GDM1 (cell line): Measurements from ENCODE around the gene BRD3.

Source experiments
- DNase-seq: peaks from one replicate; lab custom pipeline; 2025; lab: John Stamatoyannopoulos, UW

Gene BRD3

DNA sequence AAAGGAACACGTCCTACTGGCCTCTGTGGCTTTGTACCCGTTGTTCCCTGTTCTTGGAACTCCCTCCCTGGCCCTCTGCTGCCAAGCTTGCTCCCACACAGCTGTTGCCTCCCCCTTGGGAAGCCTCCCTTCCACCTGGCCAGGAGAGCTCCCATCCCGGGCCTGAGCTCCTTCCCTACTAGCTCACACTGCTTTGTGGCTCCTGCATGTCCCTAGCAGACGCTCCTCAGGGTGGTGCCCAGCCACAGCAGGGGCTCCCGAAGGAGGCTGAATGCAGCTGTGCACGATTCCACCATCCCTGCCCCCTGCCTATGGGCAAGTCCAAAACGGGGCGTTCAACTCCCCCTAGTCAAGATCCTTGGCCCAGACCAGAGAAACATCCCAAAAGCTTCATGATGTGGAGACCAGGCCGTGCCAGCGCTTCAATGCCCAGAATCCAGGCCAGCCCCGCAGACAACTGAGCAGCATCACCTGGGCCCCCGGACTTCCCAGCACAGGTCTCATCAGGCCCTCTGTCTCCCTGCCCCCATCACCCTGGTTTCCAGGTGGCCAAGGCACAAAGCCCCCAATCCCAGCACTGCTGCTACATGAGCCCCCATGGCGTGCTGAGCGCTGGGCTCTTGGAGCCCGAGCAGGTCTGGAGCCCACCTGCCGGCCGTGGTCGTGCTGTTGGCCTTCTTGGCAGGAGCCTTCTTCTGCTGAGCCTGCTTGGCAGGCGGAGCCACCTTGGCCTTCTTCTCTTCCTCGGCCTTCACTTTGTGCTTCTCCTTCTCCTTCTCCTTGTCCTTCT lies 28.2 kb downstream of the BRD3 start:
- DNase-seq = no peak

DNA sequence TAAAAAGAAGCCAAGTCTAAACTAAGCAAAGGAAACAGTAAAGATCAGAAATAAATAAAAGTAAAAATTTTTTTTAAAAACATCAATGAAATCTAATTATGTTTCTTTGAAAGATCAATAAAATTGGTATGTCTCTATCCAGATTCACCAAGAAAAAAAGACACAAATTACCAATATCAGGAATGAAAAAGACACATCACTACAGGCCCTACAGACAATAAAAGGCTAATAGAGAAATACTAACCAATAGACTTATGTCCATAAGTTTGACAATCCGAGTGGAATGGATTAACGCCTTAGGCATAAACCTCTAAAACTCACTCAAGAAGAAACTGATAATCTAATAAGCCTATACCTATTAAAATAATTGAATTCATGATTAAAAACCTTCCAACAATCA lies 30.2 kb downstream of the BRD3 start:
- DNase-seq = no peak

DNA sequence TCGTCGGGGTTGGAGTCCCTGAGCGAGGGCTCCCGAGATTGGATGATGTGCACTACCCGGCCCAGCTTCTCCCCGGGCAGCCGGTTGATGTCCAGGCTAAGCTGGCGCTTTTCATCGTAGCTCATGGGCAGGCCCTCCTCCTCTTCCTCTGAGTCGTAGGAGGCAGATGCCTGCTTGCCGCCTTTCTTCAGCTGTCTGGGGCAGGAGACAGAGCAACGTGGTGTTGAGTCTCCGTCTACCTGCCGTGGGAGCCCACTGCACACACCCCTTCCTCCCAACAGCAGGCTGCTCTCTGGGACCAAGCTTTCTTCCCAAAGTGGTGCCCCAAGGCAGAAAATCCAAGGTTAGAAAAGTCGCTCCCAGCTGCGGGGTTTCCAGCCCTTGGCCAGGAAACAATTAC lies 31.7 kb downstream of the BRD3 start:
- DNase-seq = no peak

GRCh38 chr9:134035041-134036039 lies 32.5 kb downstream of the BRD3 start:
- no peak for DNase-seq

DNA sequence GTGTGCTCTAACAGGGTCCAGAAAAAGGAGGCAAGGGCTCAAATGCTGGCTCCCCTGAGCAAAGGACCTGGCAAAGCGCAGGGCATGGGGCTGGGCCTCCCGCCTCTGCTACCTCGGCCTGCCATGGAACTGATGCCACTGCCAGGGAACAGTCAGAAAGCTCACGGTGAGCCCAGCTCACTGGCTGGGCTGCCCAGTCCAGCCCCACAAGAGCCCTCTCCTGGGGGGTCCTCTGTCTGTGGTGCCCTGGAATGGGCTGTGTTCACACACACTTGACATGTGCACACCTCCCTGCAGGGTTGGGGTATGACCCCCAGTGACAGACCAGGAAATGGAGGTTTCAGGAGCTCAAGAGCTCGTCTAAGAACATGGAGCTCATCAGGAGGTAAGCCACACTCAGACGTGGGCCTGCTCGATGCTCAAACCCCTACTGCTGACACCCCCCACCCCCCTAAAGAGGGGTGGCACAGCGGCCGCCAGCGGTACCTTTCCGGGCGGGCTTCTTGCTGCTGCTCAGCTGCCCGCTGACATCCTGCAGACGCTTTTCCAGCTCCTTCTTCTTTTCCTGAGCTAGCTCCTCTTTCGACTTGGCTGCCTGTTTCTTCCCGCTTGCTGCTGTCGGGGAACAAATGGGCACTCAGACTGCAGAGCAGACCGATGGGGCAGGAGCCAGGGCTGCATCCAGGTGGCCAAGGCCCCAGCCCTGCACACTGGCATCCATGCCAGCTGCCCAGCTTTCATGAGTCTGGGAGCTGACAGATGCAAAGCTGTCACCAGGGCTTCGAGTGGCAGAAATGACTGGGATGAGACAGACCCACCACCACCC lies 33.4 kb downstream of the BRD3 start:
- no peak for DNase-seq

GRCh38 chr9:134033516-134034214 lies 34.2 kb downstream of the BRD3 start:
- DNase-seq = no peak

- no peak for DNase-seq
Observed at GRCh38 chr9:134032456-134033222, 35.2 kb downstream of the BRD3 start.

GRCh38 chr9:134031783-134032182 lies 36.0 kb downstream of the BRD3 start:
- DNase-seq = no peak

- no peak for DNase-seq
Observed at GRCh38 chr9:134030821-134031470, 36.9 kb downstream of the BRD3 start.

DNA sequence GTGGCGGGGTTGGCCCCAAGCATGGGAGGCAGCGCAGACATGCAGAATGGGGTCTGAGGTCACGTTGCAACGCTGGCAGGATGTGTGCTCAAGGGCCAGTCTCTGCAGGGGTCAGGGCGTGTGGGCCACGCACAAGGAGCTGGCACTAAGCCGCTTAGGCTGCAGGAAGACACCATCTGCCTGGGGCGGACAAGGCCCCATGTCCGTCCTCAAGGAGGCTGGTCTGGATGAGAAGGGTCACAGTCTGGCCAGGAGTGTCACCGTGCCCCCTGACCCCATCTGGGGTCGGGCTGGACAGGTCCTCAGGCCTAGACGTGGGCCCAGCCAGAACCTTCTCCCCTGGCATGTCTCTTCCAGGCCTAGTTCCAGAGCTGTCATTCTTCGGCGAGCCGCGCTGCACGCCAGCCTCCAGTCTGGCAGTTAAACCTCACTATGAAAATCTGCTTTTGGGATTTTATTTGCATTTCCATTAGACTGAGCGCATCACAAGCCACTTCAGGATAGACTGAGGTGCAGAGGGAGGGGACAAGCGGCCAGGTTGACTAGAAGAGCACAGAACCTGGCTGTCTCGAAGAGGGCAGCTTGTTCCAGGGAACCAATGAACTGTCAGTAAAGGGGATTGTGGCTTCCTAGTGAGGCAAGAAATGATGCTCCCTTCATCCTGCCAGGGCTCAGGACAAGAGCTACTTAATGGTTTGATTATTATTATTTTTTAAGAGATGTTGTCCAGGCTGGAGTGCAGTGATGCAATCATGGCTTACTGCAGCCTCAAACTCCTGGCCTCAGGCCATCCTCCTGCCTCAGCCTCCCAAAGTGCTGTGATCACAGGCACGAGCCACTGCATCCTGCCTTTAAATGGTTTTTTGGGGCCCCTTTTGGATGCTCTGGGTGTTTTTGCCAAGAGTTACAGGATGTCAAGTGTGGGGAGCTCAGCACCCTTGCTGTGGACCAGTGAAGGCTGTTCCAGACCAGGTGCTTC lies 38.3 kb downstream of the BRD3 start:
- DNase-seq = no peak

- DNase-seq = no peak
Observed at GRCh38 chr9:134028575-134029247, 39.1 kb downstream of the BRD3 start.

- no peak for DNase-seq
Observed at GRCh38 chr9:134028076-134028475, 39.8 kb downstream of the BRD3 start.

- no peak for DNase-seq
Observed at GRCh38 chr9:134027561-134027960, 40.3 kb downstream of the BRD3 start.

GRCh38 chr9:134026981-134027380 lies 40.8 kb downstream of the BRD3 start:
- no peak for DNase-seq

DNA sequence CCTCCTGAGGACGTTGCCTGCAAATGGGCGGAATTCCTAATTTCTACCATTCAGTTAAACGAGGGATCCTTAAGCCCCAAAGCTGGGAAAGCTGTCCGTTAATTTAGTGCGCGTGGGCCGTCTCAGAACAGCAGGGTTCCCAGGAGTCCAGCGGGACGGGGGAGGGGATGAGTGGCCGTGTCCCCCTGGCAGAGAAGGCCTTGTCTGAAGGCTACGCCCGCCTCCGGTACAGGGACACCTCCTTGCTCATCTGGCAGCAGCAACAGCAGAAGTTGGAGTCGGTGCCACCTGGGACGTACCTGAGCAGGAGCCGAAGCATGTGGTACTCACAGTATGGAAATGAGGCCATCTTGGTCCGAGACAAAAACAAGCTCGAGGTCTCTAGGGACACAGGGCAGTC lies 41.2 kb downstream of the BRD3 start:
- DNase-seq = no peak

- no peak for DNase-seq
Observed at GRCh38 chr9:134025606-134026541, 42.0 kb downstream of the BRD3 start.
